IPS-18a (cell line): Measurements from ENCODE around the gene RRM2.

ENCODE experiments used
- H3K27ac ChIP-seq: one replicate; pipeline ENCODE4 v1.5.1; 2013; ENCODE audit warnings: low read length
- H3K27me3 ChIP-seq: one replicate; pipeline ENCODE4 v1.6.1; 2013; ENCODE audit warnings: mild to moderate bottlenecking, low read length; ENCODE audit not compliant: control insufficient read depth, insufficient read depth
- H3K36me3 ChIP-seq: one replicate; pipeline ENCODE4 v1.6.1; 2013; ENCODE audit warnings: low read depth, low read length; ENCODE audit not compliant: control insufficient read depth
- H3K4me1 ChIP-seq: one replicate; pipeline ENCODE4 v1.6.1; 2013; ENCODE audit warnings: low read depth, low read length; ENCODE audit not compliant: control insufficient read depth
- H3K4me3 ChIP-seq: one replicate; pipeline ENCODE4 v1.5.1; 2013; ENCODE audit warnings: low read length
- H3K9ac ChIP-seq: one replicate; pipeline ENCODE4 v1.6.1; 2013; ENCODE audit warnings: mild to moderate bottlenecking, low read length, moderate library complexity
- H3K9me3 ChIP-seq: one replicate; pipeline ENCODE4 v1.6.1; 2013; ENCODE audit warnings: low read depth, low read length; ENCODE audit not compliant: control insufficient read depth

Gene RRM2

DNA sequence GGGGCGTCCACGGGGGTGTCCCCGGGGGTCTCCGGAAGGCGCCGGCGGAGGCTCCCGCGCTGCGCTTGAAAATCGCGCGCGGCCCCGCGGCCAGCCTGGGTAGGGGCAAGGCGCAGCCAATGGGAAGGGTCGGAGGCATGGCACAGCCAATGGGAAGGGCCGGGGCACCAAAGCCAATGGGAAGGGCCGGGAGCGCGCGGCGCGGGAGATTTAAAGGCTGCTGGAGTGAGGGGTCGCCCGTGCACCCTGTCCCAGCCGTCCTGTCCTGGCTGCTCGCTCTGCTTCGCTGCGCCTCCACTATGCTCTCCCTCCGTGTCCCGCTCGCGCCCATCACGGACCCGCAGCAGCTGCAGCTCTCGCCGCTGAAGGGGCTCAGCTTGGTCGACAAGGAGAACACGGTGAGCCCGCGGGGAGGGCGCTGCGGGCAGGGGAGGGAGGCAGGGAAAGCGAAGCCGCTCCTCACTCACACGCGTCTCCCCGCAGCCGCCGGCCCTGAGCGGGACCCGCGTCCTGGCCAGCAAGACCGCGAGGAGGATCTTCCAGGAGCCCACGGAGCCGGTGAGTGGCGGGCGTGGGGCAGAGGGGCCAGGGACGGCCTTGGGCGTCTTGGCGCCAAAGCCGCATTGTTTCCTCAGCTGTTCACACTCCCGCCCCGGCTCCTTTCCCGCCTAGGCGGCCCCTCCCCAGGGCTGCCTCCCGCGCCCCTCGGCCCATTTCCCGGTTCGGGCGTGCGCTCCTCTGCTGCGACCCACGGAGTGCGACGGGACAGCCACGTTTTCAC is at the start of gene RRM2:
TSS of gene RRM2 (plus strand) at position 240 of the 781 bp plus-strand sequence. CDS start at position 300, 60 bp downstream.
- H3K9ac ChIP-seq, result peak within 1 kb of the TSS; percentile 92
- H3K27ac ChIP-seq, result peak within 1 kb of the TSS; percentile 62
- H3K36me3 ChIP-seq, result peaks cover 35% of the 10 kb centered on the region
- H3K4me3 ChIP-seq, result peak within 1 kb of the TSS; percentile 88
- no peaks in the 10 kb centered on the region for H3K27me3 ChIP-seq
- H3K9me3 ChIP-seq, result no peaks in the 10 kb centered on the region
- H3K4me1 ChIP-seq, result peaks cover 4% of the 10 kb centered on the region

DNA sequence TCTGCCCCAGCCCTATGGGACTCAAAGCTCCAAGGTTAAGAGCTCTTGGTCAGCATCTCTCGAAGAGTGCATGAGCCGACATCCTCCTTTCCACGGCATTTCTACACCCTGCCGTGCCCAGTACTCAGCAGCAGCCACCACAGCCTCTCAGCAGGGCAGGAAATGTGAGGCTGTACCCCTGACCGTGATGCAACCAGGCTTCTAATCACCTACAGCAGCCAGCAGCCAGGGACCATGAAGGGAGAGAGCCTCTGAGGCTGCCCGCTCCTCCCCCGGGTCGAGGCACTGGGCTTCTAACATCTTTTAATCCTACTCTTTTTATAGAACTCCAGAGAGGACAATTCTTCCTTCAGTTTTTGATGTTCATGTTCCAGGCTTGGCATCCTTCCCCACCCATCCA is 48.8 kb upstream of the RRM2 start:
- peaks cover 30% of the 10 kb centered on the region for H3K27me3 ChIP-seq
- H3K27ac ChIP-seq, result no peak overlapping the region

DNA sequence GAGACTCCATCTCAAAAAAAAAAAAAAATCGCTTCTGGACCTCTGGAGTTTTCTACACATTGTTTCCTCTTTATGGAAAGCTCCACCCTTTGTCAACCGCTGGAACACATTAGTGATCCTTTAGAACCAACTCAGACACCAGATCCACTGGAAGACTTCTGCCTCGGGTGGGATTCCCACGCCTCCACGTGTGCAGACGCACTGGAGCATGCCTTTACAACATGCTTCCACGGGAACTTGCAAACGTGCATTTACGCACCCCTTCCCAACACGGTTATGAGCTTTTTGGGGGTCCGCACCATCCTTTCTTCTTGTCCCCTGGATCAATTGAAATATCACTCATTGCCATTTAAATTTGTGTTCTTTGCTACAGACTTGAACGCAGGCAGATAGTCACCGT is 47.4 kb upstream of the RRM2 start:
- H3K36me3 ChIP-seq, result no peaks in the 10 kb centered on the region
- no peak overlapping the region for H3K9ac ChIP-seq
- peaks cover 40% of the 10 kb centered on the region for H3K27me3 ChIP-seq
- no peak overlapping the region for H3K4me3 ChIP-seq
- peaks cover 11% of the 10 kb centered on the region for H3K4me1 ChIP-seq
- H3K9me3 ChIP-seq, result no peaks in the 10 kb centered on the region
- H3K27ac ChIP-seq, result no peak overlapping the region

More for the DNA sequence above, 48.8 kb upstream of the RRM2 start:
- H3K4me3 ChIP-seq, result no peak overlapping the region
- H3K9ac ChIP-seq, result no peak overlapping the region
- no peaks in the 10 kb centered on the region for H3K36me3 ChIP-seq
- peaks cover 6% of the 10 kb centered on the region for H3K4me1 ChIP-seq
- H3K9me3 ChIP-seq, result no peaks in the 10 kb centered on the region

DNA sequence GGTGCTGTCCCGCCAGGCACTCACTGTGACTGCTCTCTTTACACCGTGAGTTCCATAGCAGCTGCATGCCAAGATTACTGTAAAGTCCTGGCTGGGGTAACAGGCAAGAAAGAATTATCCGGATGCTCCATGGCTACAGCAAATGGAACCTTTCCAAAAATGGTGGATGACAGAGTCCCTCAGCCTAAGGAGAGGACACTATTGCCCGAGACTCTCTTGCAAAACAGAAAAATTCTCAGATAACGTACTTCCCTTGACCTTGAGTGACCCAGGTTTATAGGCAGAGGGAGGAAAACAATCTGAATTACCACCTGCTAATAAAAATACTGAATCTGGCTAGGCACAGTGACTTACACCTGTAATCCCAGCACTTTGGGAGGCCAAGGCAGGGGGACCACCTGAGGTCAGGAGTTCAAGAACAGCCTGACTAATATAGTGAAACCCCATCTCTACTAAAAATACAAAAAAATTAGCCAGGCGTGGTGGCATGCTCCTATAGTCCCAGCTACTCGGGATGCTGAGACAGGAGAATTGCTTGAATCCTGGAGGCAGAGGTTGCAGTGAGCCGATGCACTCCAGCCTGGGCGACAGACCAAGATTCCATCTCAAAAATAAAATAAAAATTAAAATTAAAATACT is 46.8 kb upstream of the RRM2 start:
- Histone ChIP-seq H3K4me3 (no peak overlapping the region), H3K27ac (no peak overlapping the region), H3K9me3 (no peaks in the 10 kb centered on the region), H3K4me1 (peaks cover 11% of the 10 kb centered on the region), H3K36me3 (no peaks in the 10 kb centered on the region), H3K27me3 (peaks cover 45% of the 10 kb centered on the region), H3K9ac (no peak overlapping the region)

DNA sequence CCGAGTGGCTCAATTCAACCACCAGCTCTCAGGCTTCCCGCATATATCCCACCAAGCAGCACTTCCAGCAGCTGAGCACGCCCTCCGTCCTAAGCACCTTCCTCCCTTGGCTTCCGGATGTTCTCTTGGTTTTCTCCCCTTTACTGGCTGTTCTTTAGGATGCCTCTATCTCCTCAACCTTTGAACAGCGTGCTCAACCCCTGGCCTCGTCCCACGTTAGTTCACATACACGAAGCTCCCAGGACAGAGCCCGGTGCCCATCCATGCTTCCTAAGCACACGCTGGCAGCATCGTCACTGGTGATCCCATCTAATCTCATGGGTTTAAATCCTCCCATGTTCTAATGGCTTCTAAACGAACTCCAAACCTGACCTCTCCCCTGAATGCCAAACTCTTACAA is 46.0 kb upstream of the RRM2 start:
- Histone ChIP-seq H3K4me3 (no peak overlapping the region), H3K9ac (no peak overlapping the region), H3K36me3 (no peaks in the 10 kb centered on the region), H3K9me3 (no peaks in the 10 kb centered on the region), H3K27me3 (peaks cover 53% of the 10 kb centered on the region), H3K27ac (no peak overlapping the region), H3K4me1 (peaks cover 17% of the 10 kb centered on the region)

DNA sequence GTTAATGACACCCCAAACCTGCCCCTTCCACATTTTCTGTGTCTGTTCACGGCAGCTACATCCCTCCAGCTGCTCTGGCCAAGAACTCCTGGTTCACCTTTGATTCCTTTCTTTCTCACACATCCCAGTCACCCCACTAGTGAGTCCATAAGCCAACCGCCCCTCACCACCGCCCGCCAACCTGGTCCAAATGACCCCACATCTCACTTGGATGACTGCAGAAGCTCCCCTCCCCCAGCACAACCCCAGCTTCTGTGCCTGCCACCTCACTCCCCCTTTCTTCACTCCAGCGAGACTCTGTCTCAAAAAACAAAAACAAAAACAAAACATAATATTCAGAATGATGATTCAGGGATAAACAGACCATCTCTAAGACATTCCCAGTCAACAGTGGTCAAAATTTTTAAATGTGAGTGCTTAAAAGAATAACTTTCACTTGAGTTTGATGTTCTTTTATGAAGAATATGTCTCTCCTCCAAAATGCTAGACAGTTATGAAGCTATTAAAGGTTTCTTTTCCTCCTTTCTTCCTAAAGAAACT is 45.5 kb upstream of the RRM2 start:
- no peak overlapping the region for H3K4me3 ChIP-seq
- no peaks in the 10 kb centered on the region for H3K9me3 ChIP-seq
- H3K9ac ChIP-seq, result no peak overlapping the region
- peaks cover 58% of the 10 kb centered on the region for H3K27me3 ChIP-seq
- peaks cover 17% of the 10 kb centered on the region for H3K4me1 ChIP-seq
- no peaks in the 10 kb centered on the region for H3K36me3 ChIP-seq
- H3K27ac ChIP-seq, result no peak overlapping the region

DNA sequence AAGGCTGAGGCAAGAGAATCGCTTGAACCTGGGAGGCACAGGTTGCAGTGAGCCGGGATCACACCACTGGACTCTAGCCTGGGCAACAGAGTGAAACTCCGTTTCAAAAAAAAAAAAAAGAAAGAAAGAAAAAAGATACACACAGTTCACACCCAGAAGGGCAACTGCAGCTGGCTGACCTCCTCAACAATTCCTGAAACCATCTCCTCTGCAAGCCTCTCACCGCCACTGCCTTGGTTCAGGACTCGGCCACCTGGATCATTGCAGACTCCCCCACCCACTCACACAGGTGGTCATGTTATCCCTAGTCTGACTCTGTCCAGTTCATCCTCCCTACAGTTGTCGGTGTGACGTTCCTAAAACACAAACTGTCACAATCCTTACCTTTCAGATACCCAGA is 44.5 kb upstream of the RRM2 start:
- Histone ChIP-seq H3K27ac (no peak overlapping the region), H3K9me3 (no peaks in the 10 kb centered on the region), H3K4me1 (peaks cover 17% of the 10 kb centered on the region), H3K36me3 (no peaks in the 10 kb centered on the region), H3K9ac (no peak overlapping the region), H3K4me3 (no peak overlapping the region), H3K27me3 (peaks cover 67% of the 10 kb centered on the region)

DNA sequence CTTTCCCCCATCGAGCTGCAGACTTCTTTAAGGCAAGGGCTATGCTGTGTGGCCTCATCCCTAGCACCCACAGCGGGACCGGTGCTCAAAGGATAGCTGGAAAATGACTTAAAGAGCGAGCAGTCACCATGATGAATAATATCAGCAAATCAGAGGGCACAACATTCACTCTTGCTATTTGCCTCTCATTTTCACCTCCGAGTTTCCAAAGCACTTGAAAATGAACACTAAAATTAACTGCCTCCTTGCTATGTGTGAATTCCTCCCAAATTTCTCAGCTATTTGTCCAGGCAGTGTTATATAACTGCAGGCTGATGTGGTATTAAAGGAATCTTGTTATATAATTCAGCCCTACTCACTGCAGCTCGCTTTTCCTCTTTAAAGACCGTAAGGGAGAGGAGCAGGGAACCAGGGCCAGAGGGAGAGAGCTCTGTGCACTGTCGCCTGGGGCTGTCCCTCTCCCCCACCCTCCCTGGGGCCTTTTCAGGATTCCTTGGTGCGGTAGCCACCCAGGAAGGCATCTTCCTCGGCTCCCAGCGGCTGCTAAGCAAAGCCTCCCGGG is 43.8 kb upstream of the RRM2 start:
- Histone ChIP-seq H3K27me3 (peaks cover 72% of the 10 kb centered on the region), H3K36me3 (no peaks in the 10 kb centered on the region), H3K9ac (no peak overlapping the region), H3K4me1 (peaks cover 12% of the 10 kb centered on the region), H3K4me3 (peak overlapping the region; percentile 43), H3K9me3 (no peaks in the 10 kb centered on the region), H3K27ac (no peak overlapping the region)

DNA sequence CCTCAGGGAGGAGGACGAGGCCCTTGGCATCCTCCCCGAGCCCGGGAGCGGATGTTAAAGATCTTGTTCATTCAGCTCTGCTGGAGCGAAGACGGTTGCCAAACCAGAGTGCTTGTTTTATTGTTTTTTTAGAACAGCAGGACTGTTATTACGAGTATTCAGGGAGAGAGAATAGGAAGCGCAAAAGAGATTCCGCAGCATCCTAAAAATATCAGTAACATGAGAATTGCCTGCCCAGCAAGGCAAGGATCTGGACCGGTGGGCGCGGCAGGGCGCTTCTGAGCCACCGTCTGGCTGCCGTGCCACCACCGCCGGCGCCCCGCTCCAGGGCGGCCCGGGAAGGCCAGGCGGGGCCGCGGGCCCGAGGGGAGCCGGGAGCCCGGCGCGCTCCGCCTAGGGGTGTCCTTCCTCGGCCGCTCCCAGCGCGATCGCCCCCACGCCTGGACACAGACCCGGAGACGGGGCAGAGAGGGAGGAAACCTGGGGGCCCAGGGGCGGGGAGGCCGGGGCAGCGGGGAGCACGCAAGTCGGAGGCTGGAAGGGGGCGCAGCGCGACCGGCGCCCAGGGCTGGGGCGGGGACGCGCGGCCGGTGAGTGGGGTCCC is 43.2 kb upstream of the RRM2 start:
- H3K36me3 ChIP-seq, result no peaks in the 10 kb centered on the region
- H3K9me3 ChIP-seq, result no peaks in the 10 kb centered on the region
- H3K27me3 ChIP-seq, result peaks cover 72% of the 10 kb centered on the region
- no peak overlapping the region for H3K27ac ChIP-seq
- peaks cover 12% of the 10 kb centered on the region for H3K4me1 ChIP-seq
- no peak overlapping the region for H3K9ac ChIP-seq
- H3K4me3 ChIP-seq, result peak overlapping the region; percentile 43

DNA sequence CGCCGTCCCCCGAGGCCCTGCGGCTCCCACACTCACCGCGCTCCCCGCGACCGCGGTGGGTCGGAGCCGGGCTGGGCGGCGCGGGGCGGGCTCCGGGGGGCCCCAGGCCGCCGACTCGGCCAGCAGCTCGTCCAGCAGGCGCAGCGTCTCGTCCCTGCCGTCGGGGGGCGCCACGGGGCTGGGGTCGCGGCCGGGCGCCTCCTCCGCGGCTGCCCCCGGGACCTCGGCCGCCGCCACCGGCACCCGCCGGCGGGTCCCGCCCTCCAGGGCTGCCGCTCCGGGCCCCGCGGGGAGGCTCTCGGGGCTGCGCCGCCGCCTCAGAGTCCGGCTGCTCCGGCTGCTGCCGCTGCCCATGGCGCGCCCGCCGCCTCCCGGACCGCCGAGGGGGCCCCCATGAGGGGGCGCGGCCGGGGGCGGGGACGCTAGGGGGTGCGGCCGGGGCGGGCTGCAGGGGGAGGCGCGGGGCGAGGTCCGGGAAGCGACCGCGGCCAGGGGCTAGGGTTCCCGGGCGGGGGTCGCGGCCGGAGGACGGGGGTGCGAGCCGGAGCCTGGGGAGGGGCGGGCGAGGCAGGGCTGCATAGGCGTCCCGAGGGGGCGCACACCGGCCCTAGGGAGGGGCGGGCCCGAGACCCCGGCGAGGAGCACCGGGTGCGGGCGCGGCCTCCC is 42.5 kb upstream of the RRM2 start, which contains the start of gene CYS1:
TSS of gene CYS1 (minus strand) at position 542 of the 666 bp plus-strand sequence. CDS start at position 354, 188 bp downstream.
- Histone ChIP-seq H3K27ac (no peak within 1 kb of the TSS), H3K9me3 (no peaks in the 10 kb centered on the region), H3K27me3 (peaks cover 72% of the 10 kb centered on the region), H3K9ac (no peak within 1 kb of the TSS), H3K36me3 (no peaks in the 10 kb centered on the region), H3K4me1 (peaks cover 12% of the 10 kb centered on the region), H3K4me3 (peak within 1 kb of the TSS; percentile 43)
